Esophagus (tissue), 2 donors: ENCODE data around the gene RNF151. TPM values are rescaled to one million over a fixed set of nuclear protein-coding genes. Genes with fewer than 3 reads are reported as not detected.
"Not testable (repeated sequence)": the region's sequence is repeated elsewhere in the genome, so short reads cannot be mapped to it uniquely, and the experiment has no call there.

Experiments
- H3K27ac ChIP-seq, 2 donors: one replicate each; pipeline ENCODE4 v1.5.1; 2013; ENCODE audit warnings: low read depth in 2 of 2, mild to moderate bottlenecking in 2 of 2, inconsistent platforms in 1 of 2, low read length in 1 of 2, moderate library complexity in 1 of 2
- H3K27me3 ChIP-seq, 2 donors: one replicate each; pipeline ENCODE4 v1.6.1; 2013; ENCODE audit warnings: low read length in 2 of 2, control low read depth in 1 of 2, mild to moderate bottlenecking in 1 of 2; ENCODE audit not compliant: insufficient read depth in 2 of 2, control insufficient read depth in 1 of 2
- H3K36me3 ChIP-seq, 2 donors: one replicate each; pipeline ENCODE4 v1.6.1; 2013; ENCODE audit warnings: low read length in 1 of 2; ENCODE audit not compliant: control insufficient read depth in 2 of 2, insufficient read depth in 2 of 2
- H3K4me1 ChIP-seq, 2 donors: one replicate each; pipeline ENCODE4 v1.6.1; 2013; ENCODE audit warnings: low read length in 1 of 2; ENCODE audit not compliant: control insufficient read depth in 2 of 2, insufficient read depth in 2 of 2
- H3K4me3 ChIP-seq, 2 donors: one replicate each; pipeline ENCODE4 v1.5.1; 2013; ENCODE audit warnings: low read length in 2 of 2, mild to moderate bottlenecking in 2 of 2, low read depth in 1 of 2, moderate library complexity in 1 of 2
- H3K9me3 ChIP-seq, 2 donors: one replicate each; pipeline ENCODE4 v1.6.1; 2013; ENCODE audit warnings: mild to moderate bottlenecking in 2 of 2, low read depth in 1 of 2, low read length in 1 of 2, moderate library complexity in 1 of 2; ENCODE audit not compliant: control insufficient read depth in 2 of 2, insufficient read depth in 1 of 2
- WGBS, 2 donors: extraction: QIAGEN DNeasy Blood & Tissue Kit; methylation state at CpG; one replicate each; pipeline ENCODE4 v1.1.7; 2013; 5-methylcytosine and 5-hydroxymethylcytosine counted together
- polyA plus RNA-seq, 2 donors: library from polyadenylated mRNA; stranded (reverse); fragments of 200-250 nt; gene quantifications; one replicate each; pipeline ENCODE4 v1.2.3, GENCODE V29; 2013
- donor health status: healthy with polysubstance abuse.
- donor health status: Bipolar disorder and iron deficiency.

Gene RNF151
- polyA plus RNA-seq, 2 donors, result 0.06 to 0.20 TPM

DNA sequence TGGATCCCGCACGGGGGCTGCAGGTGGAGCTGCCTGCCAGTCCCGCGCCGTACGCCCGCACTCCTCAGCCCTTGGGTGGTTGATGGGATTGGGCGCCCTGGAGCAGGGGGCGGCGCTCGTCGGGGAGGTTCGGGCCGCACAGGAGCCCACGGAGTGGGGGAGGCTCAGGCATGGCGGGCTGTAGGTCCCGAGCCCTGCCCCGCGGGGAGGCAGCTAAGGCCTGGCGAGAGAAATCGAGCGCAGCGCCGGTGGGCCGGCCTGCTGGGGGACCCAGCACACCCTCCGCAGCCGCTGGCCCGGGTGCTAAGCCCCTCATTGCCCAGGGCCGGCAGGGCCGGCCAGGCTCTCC lies 8.5 kb upstream of the RNF151 start:
- peaks cover 2 to 19% of the 10 kb centered on the region in 2 donors for H3K36me3 ChIP-seq
- H3K4me1 ChIP-seq, result peaks cover 2 to 15% of the 10 kb centered on the region in 2 donors
- not testable (repeated sequence) for H3K27me3 ChIP-seq, H3K27ac ChIP-seq, H3K9me3 ChIP-seq, H3K4me3 ChIP-seq
- WGBS, 2 donors, result 75 to 76% methylated on average over 23 to 30 of the region's 30 CpGs

DNA sequence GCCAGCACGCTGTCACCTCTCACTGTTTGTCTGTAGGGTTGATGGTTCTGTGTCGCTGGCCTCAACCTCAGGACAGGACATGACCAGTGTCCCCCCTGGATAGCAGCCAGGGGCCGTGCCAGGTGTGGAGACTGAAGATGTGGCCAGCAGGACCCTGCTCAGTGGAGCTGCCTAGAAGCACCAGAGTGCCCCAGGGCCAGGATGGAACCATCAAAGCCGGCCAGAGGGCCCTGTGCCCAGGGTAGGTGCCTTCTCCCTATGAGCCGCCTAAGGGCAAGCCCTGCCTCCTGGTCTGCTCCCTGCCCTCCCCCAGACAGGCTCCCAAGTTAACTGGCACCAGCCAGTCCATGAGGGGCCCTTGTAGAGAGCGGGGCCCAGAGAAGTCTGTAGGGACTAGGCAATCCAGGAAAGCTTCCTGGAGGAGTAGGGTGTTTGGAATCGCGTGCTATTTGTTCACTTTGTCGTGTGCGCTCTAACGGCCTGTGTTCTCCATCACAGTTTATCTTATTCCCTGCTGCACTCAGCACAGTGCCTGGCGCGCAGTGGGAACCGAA lies 7.9 kb upstream of the RNF151 start:
- Histone ChIP-seq H3K4me3 (peak overlapping the region in 1 of 2 donors; percentile 87), H3K27me3 (no peaks in the 10 kb centered on the region), H3K27ac (peak overlapping the region; percentile 41 to 85), H3K9me3 (no peaks in the 10 kb centered on the region), H3K36me3 (peaks cover 2 to 19% of the 10 kb centered on the region in 2 donors), H3K4me1 (peaks cover 2 to 17% of the 10 kb centered on the region in 2 donors)
- WGBS, 2 donors, result 30 to 34% methylated on average over 14 of the region's 14 CpGs

GRCh38 chr16:1959269-1960039 lies 7.2 kb upstream of the RNF151 start, which contains the start of gene NDUFB10:
NDUFB10 (plus strand) TSS chr16:1959538; CDS start chr16:1959625, 87 bp downstream.
- H3K4me1 ChIP-seq, result peaks cover 2 to 20% of the 10 kb centered on the region in 2 donors
- H3K27ac ChIP-seq, result peak within 1 kb of the TSS; percentile 80 to 85
- H3K36me3 ChIP-seq, result peaks cover 2 to 21% of the 10 kb centered on the region in 2 donors
- H3K27me3 ChIP-seq, result no peaks in the 10 kb centered on the region
- H3K4me3 ChIP-seq, result peak within 1 kb of the TSS; percentile 74 to 87
- 0 to 1% methylated on average over 70 to 79 of the region's 79 CpGs for WGBS, 2 donors
- H3K9me3 ChIP-seq, result no peaks in the 10 kb centered on the region

GRCh38 chr16:1960665-1961630 lies 5.7 kb upstream of the RNF151 start:
- no peaks in the 10 kb centered on the region for H3K9me3 ChIP-seq
- H3K4me3 ChIP-seq, result peak overlapping the region in 1 of 2 donors; percentile 17
- peak overlapping the region; percentile 17 to 47 for H3K27ac ChIP-seq
- H3K27me3 ChIP-seq, result no peaks in the 10 kb centered on the region
- peaks cover 2 to 23% of the 10 kb centered on the region in 2 donors for H3K4me1 ChIP-seq
- H3K36me3 ChIP-seq, result peaks cover 2 to 21% of the 10 kb centered on the region in 2 donors
- WGBS, 2 donors, result 33 to 34% methylated on average over 20 of the region's 20 CpGs

DNA sequence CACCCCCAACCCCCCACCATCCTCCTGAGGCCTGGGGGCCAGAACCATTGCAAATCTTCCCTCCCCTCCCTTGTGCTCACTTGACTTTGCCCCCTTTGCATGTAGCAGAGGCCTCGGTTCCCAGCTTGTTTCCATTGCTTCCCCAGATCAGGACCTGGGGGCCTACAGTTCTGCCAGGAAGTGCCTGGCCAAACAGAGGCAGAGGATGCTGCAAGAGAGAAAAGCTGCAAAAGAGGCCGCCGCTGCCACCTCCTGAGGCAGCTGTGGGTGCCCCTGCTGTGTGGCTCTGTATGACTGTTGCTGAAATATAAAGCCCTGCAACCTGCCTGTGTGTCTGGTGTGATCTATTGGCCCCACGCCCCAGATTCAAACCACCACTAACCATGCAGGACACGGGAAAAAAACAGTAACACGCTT lies 5.0 kb upstream of the RNF151 start:
- Histone ChIP-seq H3K27me3 (no peaks in the 10 kb centered on the region), H3K4me1 (peaks cover 2 to 23% of the 10 kb centered on the region in 2 donors), H3K27ac (no peak overlapping the region), H3K4me3 (no peak overlapping the region), H3K36me3 (peaks cover 2 to 21% of the 10 kb centered on the region in 2 donors), H3K9me3 (no peaks in the 10 kb centered on the region)
- 44 to 54% methylated on average over 5 to 6 of the region's 6 CpGs for WGBS, 2 donors

DNA sequence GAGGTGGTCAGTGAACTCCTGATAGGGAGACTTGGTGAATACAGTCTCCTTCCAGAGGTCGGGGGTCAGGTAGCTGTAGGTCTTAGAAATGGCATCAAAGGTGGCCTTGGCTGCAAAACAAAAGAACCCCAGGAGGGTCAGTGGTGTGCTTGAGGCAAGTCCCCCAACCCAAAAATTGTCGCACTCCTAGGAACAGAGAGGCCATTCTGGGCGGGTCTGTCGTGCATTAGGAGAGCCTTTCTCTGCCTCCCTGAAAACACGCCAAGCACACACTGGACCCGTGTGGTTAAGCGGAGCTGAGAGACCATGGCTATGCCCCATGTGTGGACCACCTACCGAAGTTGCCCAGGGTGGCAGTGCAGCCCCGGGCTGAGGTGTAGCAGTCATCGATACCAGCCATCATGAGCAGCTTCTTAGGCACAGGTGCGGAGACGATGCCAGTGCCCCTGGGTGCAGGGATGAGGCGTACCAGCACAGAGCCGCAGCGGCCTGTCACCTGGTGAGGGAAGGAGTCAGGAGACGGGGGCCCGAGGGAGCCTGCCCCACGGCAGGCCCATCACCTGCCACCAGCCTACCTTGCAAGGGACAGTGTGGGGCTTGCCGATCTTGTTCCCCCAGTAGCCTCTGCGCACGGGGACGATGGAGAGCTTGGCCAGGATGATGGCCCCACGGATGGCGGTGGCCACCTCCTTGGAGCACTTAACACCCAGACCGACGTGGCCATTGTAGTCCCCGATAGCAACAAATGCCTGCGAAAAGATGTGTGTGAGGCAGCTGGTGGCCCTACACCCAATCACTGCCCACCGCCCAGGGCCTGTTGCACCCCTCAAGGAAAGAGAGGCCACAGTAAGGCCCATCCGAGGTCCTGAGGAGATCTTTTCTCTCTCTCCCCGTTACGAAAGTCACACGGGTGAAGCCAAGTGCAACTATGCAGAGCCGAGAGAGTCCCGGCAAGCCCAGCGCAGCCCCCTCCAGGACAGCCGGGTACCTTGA lies 4.2 kb upstream of the RNF151 start:
- H3K9me3 ChIP-seq, H3K27me3 ChIP-seq: not testable (repeated sequence)
- H3K36me3 ChIP-seq, result peaks cover 2 to 21% of the 10 kb centered on the region in 2 donors
- WGBS, 2 donors, result 74 to 77% methylated on average over 34 to 37 of the region's 37 CpGs
- peak overlapping the region in 1 of 2 donors; percentile 93 for H3K27ac ChIP-seq
- peaks cover 2 to 23% of the 10 kb centered on the region in 2 donors for H3K4me1 ChIP-seq
- peak overlapping the region in 1 of 2 donors; percentile 12 for H3K4me3 ChIP-seq

GRCh38 chr16:1963806-1964505 lies 2.7 kb upstream of the RNF151 start:
- 5 to 8% methylated on average over 42 to 44 of the region's 44 CpGs for WGBS, 2 donors
- Histone ChIP-seq H3K27ac (peak overlapping the region; percentile 93 to 95), H3K4me1 (peaks cover 2 to 20% of the 10 kb centered on the region in 2 donors), H3K4me3 (peak overlapping the region; percentile 68 to 89), H3K27me3 (no peaks in the 10 kb centered on the region), H3K36me3 (peaks cover 2 to 21% of the 10 kb centered on the region in 2 donors), H3K9me3 (no peaks in the 10 kb centered on the region)
